Trophoblast cell (in vitro differentiated cells and primary cell): ENCODE data around the gene RBL1.
"Not testable (repeated sequence)": the region's sequence is repeated elsewhere in the genome, so short reads cannot be mapped to it uniquely, and the experiment has no call there.

ENCODE experiments used
- DNase-seq, 2 donors: peaks; one replicate each; pipeline ENCODE4 v3.0.0-alpha.2; 2016
- H2AFZ ChIP-seq: 2 replicates; pipeline ENCODE4 v1.6.1; 2013; ENCODE audit warnings: low read length, moderate library complexity, mild to moderate bottlenecking; ENCODE audit not compliant: insufficient read depth, poor library complexity
- H2AK5ac ChIP-seq: 2 replicates; pipeline ENCODE4 v1.6.1; 2013; ENCODE audit warnings: mild to moderate bottlenecking, low read length
- H2BK120ac ChIP-seq: 2 replicates; pipeline ENCODE4 v1.6.1; 2013; ENCODE audit warnings: low read length, mild to moderate bottlenecking, moderate library complexity; ENCODE audit not compliant: insufficient read depth, poor library complexity
- H2BK12ac ChIP-seq: 2 replicates; pipeline ENCODE4 v1.6.1; 2013; ENCODE audit warnings: mild to moderate bottlenecking, low read length, moderate library complexity
- H2BK5ac ChIP-seq: 2 replicates; pipeline ENCODE4 v1.6.1; 2013; ENCODE audit warnings: low read length, low read depth, moderate library complexity, mild to moderate bottlenecking; ENCODE audit not compliant: poor library complexity
- H3K14ac ChIP-seq: 2 replicates; pipeline ENCODE4 v1.6.1; 2013; ENCODE audit warnings: mild to moderate bottlenecking, low read length
- H3K18ac ChIP-seq: 2 replicates; pipeline ENCODE4 v1.6.1; 2013; ENCODE audit warnings: mild to moderate bottlenecking, low read length
- H3K23ac ChIP-seq: 2 replicates; pipeline ENCODE4 v1.6.1; 2013; ENCODE audit warnings: low read length
- H3K27ac ChIP-seq: 2 replicates; pipeline ENCODE4 v1.5.1; 2013; ENCODE audit warnings: low read depth, mild to moderate bottlenecking, inconsistent platforms, low read length, moderate library complexity
- H3K27me3 ChIP-seq: 2 replicates; pipeline ENCODE4 v1.6.1; 2013; ENCODE audit warnings: inconsistent platforms, mild to moderate bottlenecking, low read length, moderate library complexity; ENCODE audit not compliant: insufficient read depth
- H3K36me3 ChIP-seq, 2 experiments: 1 replicate in 1 of 2; 2 replicates in 1 of 2; pipeline ENCODE4 v1.6.1; 2013; ENCODE audit warnings: low read length in 2 of 2, mild to moderate bottlenecking in 2 of 2, moderate library complexity in 1 of 2; ENCODE audit not compliant: insufficient read depth in 2 of 2, control insufficient read depth in 1 of 2
- H3K4ac ChIP-seq: 2 replicates; pipeline ENCODE4 v1.6.1; 2013; ENCODE audit warnings: low read depth, mild to moderate bottlenecking, low read length, moderate library complexity
- H3K4me1 ChIP-seq, 2 experiments: 1 replicate in 1 of 2; 2 replicates in 1 of 2; pipeline ENCODE4 v1.6.1; 2013; ENCODE audit warnings: low read length in 2 of 2, mild to moderate bottlenecking in 2 of 2, moderate library complexity in 1 of 2; ENCODE audit not compliant: insufficient read depth in 2 of 2, control insufficient read depth in 1 of 2
- H3K4me2 ChIP-seq: 2 replicates; pipeline ENCODE4 v1.6.1; 2013; ENCODE audit warnings: inconsistent platforms, mild to moderate bottlenecking, low read length, moderate library complexity
- H3K4me3 ChIP-seq: 2 replicates; pipeline ENCODE4 v1.5.1; 2013; ENCODE audit warnings: mild to moderate bottlenecking, low read depth, low read length, inconsistent platforms
- H3K79me1 ChIP-seq: one replicate; pipeline ENCODE4 v1.6.1; 2013; ENCODE audit warnings: low read length
- H3K79me2 ChIP-seq: 2 replicates; pipeline ENCODE4 v1.6.1; 2013; ENCODE audit warnings: low read length, mild to moderate bottlenecking; ENCODE audit not compliant: control insufficient read depth, insufficient read depth, poor library complexity
- H3K9ac ChIP-seq: 2 replicates; pipeline ENCODE4 v1.6.1; 2013; ENCODE audit warnings: mild to moderate bottlenecking, low read length
- H3K9me3 ChIP-seq: 2 replicates; pipeline ENCODE4 v1.6.1; 2013; ENCODE audit warnings: low read depth, mild to moderate bottlenecking, control low read depth, inconsistent platforms, low read length; ENCODE audit not compliant: insufficient read depth
- H4K12ac ChIP-seq: 2 replicates; pipeline ENCODE4 v1.6.1; 2013; ENCODE audit warnings: low read depth, mild to moderate bottlenecking, low read length, moderate library complexity
- H4K8ac ChIP-seq: 2 replicates; pipeline ENCODE4 v1.6.1; 2013; ENCODE audit warnings: low read depth, mild to moderate bottlenecking, low read length, moderate library complexity
- H4K91ac ChIP-seq: one replicate; pipeline ENCODE4 v1.6.1; 2013; ENCODE audit warnings: low read depth, mild to moderate bottlenecking, low read length, moderate library complexity
- WGBS: extraction: QIAGEN DNeasy Blood & Tissue Kit; methylation state at CpG from one replicate; pipeline ENCODE4 v1.1.7; 2013; ENCODE audit warnings: missing lambda C conversion rate; ENCODE audit not compliant: insufficient read length, insufficient coverage; ENCODE audit errors: extremely low coverage; 5-methylcytosine and 5-hydroxymethylcytosine counted together

Gene RBL1

GRCh38 chr20:37133952-37134351 lies 38.2 kb upstream of the RBL1 start:
- WGBS, result no CpG with 5 or more reads among the region's 2 CpGs
- Histone ChIP-seq H2BK120ac (no peak overlapping the region), H3K14ac (no peak overlapping the region)

DNA sequence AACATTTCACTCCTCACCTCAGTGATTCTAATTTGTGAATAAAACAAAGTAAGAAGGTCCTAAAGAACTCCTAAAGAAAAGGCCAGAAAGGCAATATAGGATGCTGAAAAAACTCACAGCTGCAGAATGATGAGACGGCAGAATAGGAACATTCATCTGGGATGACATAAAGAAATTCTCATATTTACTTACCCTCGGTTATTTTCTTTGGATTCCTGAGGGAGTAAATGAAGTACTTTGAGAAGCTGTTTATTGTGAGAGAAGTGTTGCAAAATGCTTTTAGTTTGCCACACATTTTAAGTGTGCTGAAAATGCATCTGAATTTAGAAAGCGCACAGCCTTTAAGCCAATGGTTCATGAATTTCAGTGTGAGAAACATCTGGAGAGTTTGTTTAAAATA lies 35.7 kb upstream of the RBL1 start:
- Histone ChIP-seq H3K4me2 (no peak overlapping the region), H4K12ac (no peak overlapping the region), H3K9me3 (no peaks in the 10 kb centered on the region), H3K14ac (no peak overlapping the region), H3K18ac (no peak overlapping the region), H4K91ac (no peak overlapping the region), H3K79me1 (no peaks in the 10 kb centered on the region), H3K4me3 (no peak overlapping the region), H3K9ac (no peak overlapping the region), H3K79me2 (no peaks in the 10 kb centered on the region), H3K36me3 (no peaks in the 10 kb centered on the region), H3K23ac (no peak overlapping the region), H3K4ac (no peak overlapping the region), H2BK120ac (no peak overlapping the region), H3K27me3 (no peaks in the 10 kb centered on the region), H3K4me1 (no peaks in the 10 kb centered on the region), H2AFZ (no peak overlapping the region), H2BK12ac (no peak overlapping the region), H2AK5ac (no peak overlapping the region), H3K27ac (no peak overlapping the region), H2BK5ac (no peak overlapping the region), H4K8ac (no peak overlapping the region)
- no CpG with 5 or more reads among the region's 3 CpGs for WGBS
- DNase-seq, result no peak

More at GRCh38 chr20:37133952-37134351, 38.2 kb upstream of the RBL1 start:
- H3K23ac ChIP-seq, result no peak overlapping the region
- H4K8ac ChIP-seq, result no peak overlapping the region
- no peak overlapping the region for H2AFZ ChIP-seq
- no peak overlapping the region for H3K4me3 ChIP-seq
- H3K79me1 ChIP-seq, result no peaks in the 10 kb centered on the region
- no peak overlapping the region for H3K4ac ChIP-seq
- H2BK5ac ChIP-seq, result no peak overlapping the region
- H3K27ac ChIP-seq, result no peak overlapping the region
- H4K91ac ChIP-seq, result no peak overlapping the region
- H2BK12ac ChIP-seq, result no peak overlapping the region
- no peak overlapping the region for H3K4me2 ChIP-seq
- no peak overlapping the region for H2AK5ac ChIP-seq
- H3K18ac ChIP-seq, result no peak overlapping the region
- no peak overlapping the region for H4K12ac ChIP-seq
- no peaks in the 10 kb centered on the region for H3K9me3 ChIP-seq
- no peaks in the 10 kb centered on the region for H3K4me1 ChIP-seq
- H3K36me3 ChIP-seq, result no peaks in the 10 kb centered on the region
- no peaks in the 10 kb centered on the region for H3K27me3 ChIP-seq
- H3K79me2 ChIP-seq, result no peaks in the 10 kb centered on the region
- DNase-seq, result no peak
- no peak overlapping the region for H3K9ac ChIP-seq

GRCh38 chr20:37128803-37129202 lies 33.0 kb upstream of the RBL1 start:
- Histone ChIP-seq H4K8ac (no peak overlapping the region), H3K79me1 (no peaks in the 10 kb centered on the region), H3K4me2 (no peak overlapping the region), H3K18ac (no peak overlapping the region), H3K4me1 (no peaks in the 10 kb centered on the region), H2BK120ac (no peak overlapping the region), H3K4me3 (no peak overlapping the region), H3K9me3 (no peaks in the 10 kb centered on the region), H3K23ac (no peak overlapping the region), H3K27me3 (no peaks in the 10 kb centered on the region), H3K36me3 (no peaks in the 10 kb centered on the region), H3K27ac (no peak overlapping the region), H3K79me2 (no peaks in the 10 kb centered on the region), H4K12ac (no peak overlapping the region), H3K4ac (no peak overlapping the region), H2BK5ac (no peak overlapping the region), H2AFZ (no peak overlapping the region), H4K91ac (no peak overlapping the region), H3K9ac (no peak overlapping the region), H2AK5ac (no peak overlapping the region), H3K14ac (no peak overlapping the region), H2BK12ac (no peak overlapping the region)
- WGBS, result no CpG with 5 or more reads among the region's 3 CpGs
- DNase-seq, result no peak

GRCh38 chr20:37126290-37126689 lies 30.5 kb upstream of the RBL1 start:
- H3K9ac ChIP-seq, H2BK120ac ChIP-seq, H2BK5ac ChIP-seq, H4K91ac ChIP-seq, H3K27me3 ChIP-seq, H4K8ac ChIP-seq, H3K4ac ChIP-seq, H2AFZ ChIP-seq, H3K79me2 ChIP-seq, H3K4me1 ChIP-seq, H3K36me3 ChIP-seq, H3K4me2 ChIP-seq, H3K4me3 ChIP-seq, DNase-seq, H3K23ac ChIP-seq, H3K27ac ChIP-seq, H3K79me1 ChIP-seq, H2BK12ac ChIP-seq, H3K9me3 ChIP-seq, H3K14ac ChIP-seq, H2AK5ac ChIP-seq, H3K18ac ChIP-seq, H4K12ac ChIP-seq: not testable (repeated sequence)
- no CpG with 5 or more reads among the region's 30 CpGs for WGBS
